GM23338 (cell line): Measurements from ENCODE around the gene GATAD2B. TPM values are rescaled to one million over a fixed set of nuclear protein-coding genes. Genes with fewer than 3 reads are reported as not detected.

ENCODE experiments used
- ATAC-seq: fragments of 200-7000 bp; cut with Tn5 transposase; 3 replicates; pipeline ENCODE4 v1.9.1; 2020
- DNase-seq: peaks from one replicate; pipeline ENCODE4 v3.0.0-alpha.2; 2015; ENCODE audit warnings: low spot score
- H2AFZ ChIP-seq: fragments of 200-600 bp; sonication (generic); 2 replicates; pipeline ENCODE4 v1.8.0; 2016; ENCODE audit warnings: antibody characterized with exemption, mild to moderate bottlenecking, moderate library complexity
- H3F3A ChIP-seq: fragments of 200-600 bp; sonication (generic); replicated peaks from 2 replicates; pipeline ENCODE4 v1.8.0; 2017; ENCODE audit warnings: antibody characterized with exemption, mixed run types, low read depth
- H3K27ac ChIP-seq: fragments of 200-600 bp; sonication (generic); 2 replicates; pipeline ENCODE4 v1.6.1; 2016; ENCODE audit warnings: low read depth
- H3K27me3 ChIP-seq: fragments of 200-600 bp; sonication (generic); 2 replicates; pipeline ENCODE4 v1.8.0; 2016; ENCODE audit warnings: mild to moderate bottlenecking, mixed run types, moderate library complexity; ENCODE audit not compliant: insufficient read depth
- H3K36me3 ChIP-seq: fragments of 200-600 bp; sonication (generic); 2 replicates; pipeline ENCODE4 v1.8.0; 2016; ENCODE audit warnings: mild to moderate bottlenecking; ENCODE audit not compliant: insufficient read depth
- H3K4me1 ChIP-seq: fragments of 200-600 bp; sonication (generic); 2 replicates; pipeline ENCODE4 v1.8.0; 2016; ENCODE audit warnings: mild to moderate bottlenecking, moderate library complexity; ENCODE audit not compliant: insufficient read depth
- H3K4me2 ChIP-seq: fragments of 200-600 bp; sonication (generic); 2 replicates; pipeline ENCODE4 v1.7.1; 2017; ENCODE audit warnings: mixed run types
- H3K4me3 ChIP-seq: fragments of 200-600 bp; sonication (generic); 2 replicates; pipeline ENCODE4 v1.6.1; 2016; ENCODE audit warnings: mixed run types
- H3K79me2 ChIP-seq: fragments of 200-600 bp; sonication (generic); replicated peaks from 2 replicates; pipeline ENCODE4 v1.8.0; 2017; ENCODE audit warnings: mild to moderate bottlenecking; ENCODE audit not compliant: insufficient read depth
- H3K9me2 ChIP-seq: fragments of 200-600 bp; sonication (generic); 2 replicates; pipeline ENCODE4 v1.8.0; 2017; ENCODE audit not compliant: insufficient read depth
- H4K20me1 ChIP-seq: fragments of 200-600 bp; sonication (generic); replicated peaks from 2 replicates; pipeline ENCODE4 v1.8.0; 2017; ENCODE audit warnings: mild to moderate bottlenecking; ENCODE audit not compliant: insufficient read depth
- H3K27ac Mint-ChIP-seq: 2 replicates; pipeline ENCODE4 v1.8.0; 2020; ENCODE audit warnings: inconsistent platforms, mild to moderate bottlenecking, moderate library complexity, mixed read lengths
- H3K27me3 Mint-ChIP-seq: 3 replicates; pipeline ENCODE4 v1.8.0; 2022; ENCODE audit warnings: low read depth, mild to moderate bottlenecking, moderate library complexity, mixed read lengths, inconsistent platforms; ENCODE audit not compliant: insufficient read depth, poor library complexity
- H3K36me3 Mint-ChIP-seq: 3 replicates; pipeline ENCODE4 v1.8.0; 2021; ENCODE audit warnings: low read depth, mild to moderate bottlenecking, inconsistent platforms, moderate library complexity, mixed read lengths
- H3K4me1 Mint-ChIP-seq: 3 replicates; pipeline ENCODE4 v1.8.0; 2020; ENCODE audit warnings: mild to moderate bottlenecking, inconsistent platforms, mixed read lengths
- H3K4me3 Mint-ChIP-seq: 3 replicates; pipeline ENCODE4 v1.8.0; 2021; ENCODE audit warnings: moderate library complexity, mild to moderate bottlenecking, inconsistent platforms, mixed read lengths
- H3K9me3 Mint-ChIP-seq: 3 replicates; pipeline ENCODE4 v1.8.0; 2020; ENCODE audit warnings: moderate library complexity, mild to moderate bottlenecking, inconsistent platforms, mixed read lengths
- CREB1 ChIP-seq: fragments of 250-450 bp; sonication (Bioruptor Pico); IDR thresholded peaks from 2 replicates; pipeline ENCODE4 v1.5.0; 2020; ENCODE audit warnings: low read depth, mild to moderate bottlenecking, moderate library complexity
- EZH2 ChIP-seq: fragments of 200-600 bp; sonication (generic); IDR thresholded peaks from one replicate; pipeline ENCODE4 v1.8.0; 2017; ENCODE audit warnings: antibody characterized with exemption, mild to moderate bottlenecking, low read depth; ENCODE audit not compliant: unreplicated experiment
- EZH2phosphoT487 ChIP-seq: fragments of 200-600 bp; sonication (generic); IDR thresholded peaks from one replicate; pipeline ENCODE4 v1.8.1; 2018; ENCODE audit warnings: antibody characterized with exemption; ENCODE audit not compliant: unreplicated experiment
- JUNB ChIP-seq: IDR thresholded peaks from one replicate; pipeline ENCODE4 v1.6.1; 2016; ENCODE audit warnings: antibody characterized with exemption; ENCODE audit not compliant: unreplicated experiment
- NANOG ChIP-seq: IDR thresholded peaks from 2 replicates; pipeline ENCODE4 v1.6.1; 2016; ENCODE audit warnings: antibody characterized with exemption, borderline replicate concordance
- POLR2AphosphoS5 ChIP-seq: IDR thresholded peaks from 2 replicates; pipeline ENCODE4 v1.6.1; 2016; ENCODE audit warnings: antibody characterized with exemption, low read depth
- REST ChIP-seq: IDR thresholded peaks from one replicate; pipeline ENCODE4 v1.6.1; 2018; ENCODE audit warnings: antibody characterized with exemption; ENCODE audit not compliant: unreplicated experiment
- STAT1 ChIP-seq: IDR thresholded peaks from one replicate; pipeline ENCODE4 v1.6.1; 2016; ENCODE audit warnings: antibody characterized with exemption; ENCODE audit not compliant: unreplicated experiment
- ZNF114 ChIP-seq: fragments of 250-450 bp; sonication (Bioruptor Pico); IDR thresholded peaks from 2 replicates; pipeline ENCODE4 v1.5.0; 2020; ENCODE audit warnings: mild to moderate bottlenecking, moderate library complexity
- ZNF331 ChIP-seq: fragments of 250-450 bp; sonication (Bioruptor Pico); IDR thresholded peaks from 2 replicates; pipeline ENCODE4 v1.5.0; 2020; ENCODE audit warnings: low read depth, mild to moderate bottlenecking, moderate library complexity
- polyA plus RNA-seq: library from polyadenylated mRNA; unstranded; fragments of >200 nt; fragmentation: Nextera tagmentation; extraction: Ambion mirVana; gene quantifications from 2 replicates; pipeline ENCODE4 v1.2.1, GENCODE V29; 2016
- total RNA-seq: library from RNA; depleted of rRNA; stranded (reverse); fragments of >200 nt; shearing (Covaris generic); gene quantifications from 2 replicates; pipeline ENCODE4 v1.2.3, GENCODE V29; 2014
- TF ChIP-seq, protein P1 (sequence below): fragments of 250-450 bp; sonication (Bioruptor Pico); IDR thresholded peaks from 2 replicates; pipeline ENCODE4 v1.5.0; 2020; ENCODE audit warnings: mild to moderate bottlenecking, moderate library complexity
- TF ChIP-seq, protein P2 (sequence below): IDR thresholded peaks from 2 replicates; pipeline ENCODE4 v1.6.1; 2016; ENCODE audit warnings: antibody characterized with exemption

The GATAD2B gene
- total and polyA plus RNA-seq, 2 experiments from 2014 or later: 5.2 to 17.8 TPM

GRCh38 chr1:153880962-153881361 is 41.8 kb downstream of the GATAD2B start:
- Histone ChIP-seq H3K4me3 (no peak overlapping the region), H3K79me2 (peaks cover 100% of the 10 kb centered on the region), H3F3A (no peaks in the 10 kb centered on the region), H3K27me3 (no peaks in the 10 kb centered on the region), H3K36me3 (no peaks in the 10 kb centered on the region; the same call in 1 of the 2 replicates), H3K4me2 (peak overlapping the region; percentile 18; the same call in 1 of the 2 replicates), H3K9me2 (no peaks in the 10 kb centered on the region), H3K27ac (no peak overlapping the region), H4K20me1 (peaks cover 71% of the 10 kb centered on the region), H2AFZ (no peak overlapping the region), H3K4me1 (peaks cover 27% of the 10 kb centered on the region)
- Mint-ChIP-seq H3K36me3 (no peaks in the 10 kb centered on the region; the same call in 2 of the 3 replicates), H3K27me3 (peaks cover 2% of the 10 kb centered on the region), H3K4me1 (no peaks in the 10 kb centered on the region; the same call in 2 of the 3 replicates), H3K9me3 (no peaks in the 10 kb centered on the region), H3K4me3 (no peak overlapping the region), H3K27ac (no peak overlapping the region)
- DNase-seq: no peak
- no peak for TF ChIP-seq ZNF114 (CRISPR knock-in tag)
- no peak for TF ChIP-seq ZNF331 (CRISPR knock-in tag)
- ATAC-seq: no peak

GRCh38 chr1:153880024-153880423 is 42.7 kb downstream of the GATAD2B start:
- Histone ChIP-seq H3K27ac (no peak overlapping the region), H3K36me3 (no peaks in the 10 kb centered on the region), H3F3A (no peaks in the 10 kb centered on the region), H3K27me3 (no peaks in the 10 kb centered on the region), H4K20me1 (peaks cover 69% of the 10 kb centered on the region), H3K79me2 (peaks cover 100% of the 10 kb centered on the region), H3K9me2 (no peaks in the 10 kb centered on the region), H3K4me2 (no peak overlapping the region), H3K4me1 (peaks cover 27% of the 10 kb centered on the region), H2AFZ (no peak overlapping the region), H3K4me3 (no peak overlapping the region)
- peaks cover 2% of the 10 kb centered on the region for H3K27me3 Mint-ChIP-seq
- no peaks in the 10 kb centered on the region for H3K9me3 Mint-ChIP-seq
- DNase-seq: no peak
- H3K4me3 Mint-ChIP-seq: no peak overlapping the region
- peaks cover 5% of the 10 kb centered on the region; the same call in 1 of the 3 replicates for H3K36me3 Mint-ChIP-seq
- no peaks in the 10 kb centered on the region; the same call in 2 of the 3 replicates for H3K4me1 Mint-ChIP-seq
- ATAC-seq: no peak
- H3K27ac Mint-ChIP-seq: peak overlapping the region; percentile 78; the same call in 1 of the 2 replicates
- TF ChIP-seq EZH2: no peak
- no peak for TF ChIP-seq POLR2AphosphoS5
- no peak for TF ChIP-seq ZNF331 (CRISPR knock-in tag)
- TF ChIP-seq STAT1: no peak
- TF ChIP-seq EZH2phosphoT487: no peak
- TF ChIP-seq REST: no peak
- TF ChIP-seq, protein P1, sequence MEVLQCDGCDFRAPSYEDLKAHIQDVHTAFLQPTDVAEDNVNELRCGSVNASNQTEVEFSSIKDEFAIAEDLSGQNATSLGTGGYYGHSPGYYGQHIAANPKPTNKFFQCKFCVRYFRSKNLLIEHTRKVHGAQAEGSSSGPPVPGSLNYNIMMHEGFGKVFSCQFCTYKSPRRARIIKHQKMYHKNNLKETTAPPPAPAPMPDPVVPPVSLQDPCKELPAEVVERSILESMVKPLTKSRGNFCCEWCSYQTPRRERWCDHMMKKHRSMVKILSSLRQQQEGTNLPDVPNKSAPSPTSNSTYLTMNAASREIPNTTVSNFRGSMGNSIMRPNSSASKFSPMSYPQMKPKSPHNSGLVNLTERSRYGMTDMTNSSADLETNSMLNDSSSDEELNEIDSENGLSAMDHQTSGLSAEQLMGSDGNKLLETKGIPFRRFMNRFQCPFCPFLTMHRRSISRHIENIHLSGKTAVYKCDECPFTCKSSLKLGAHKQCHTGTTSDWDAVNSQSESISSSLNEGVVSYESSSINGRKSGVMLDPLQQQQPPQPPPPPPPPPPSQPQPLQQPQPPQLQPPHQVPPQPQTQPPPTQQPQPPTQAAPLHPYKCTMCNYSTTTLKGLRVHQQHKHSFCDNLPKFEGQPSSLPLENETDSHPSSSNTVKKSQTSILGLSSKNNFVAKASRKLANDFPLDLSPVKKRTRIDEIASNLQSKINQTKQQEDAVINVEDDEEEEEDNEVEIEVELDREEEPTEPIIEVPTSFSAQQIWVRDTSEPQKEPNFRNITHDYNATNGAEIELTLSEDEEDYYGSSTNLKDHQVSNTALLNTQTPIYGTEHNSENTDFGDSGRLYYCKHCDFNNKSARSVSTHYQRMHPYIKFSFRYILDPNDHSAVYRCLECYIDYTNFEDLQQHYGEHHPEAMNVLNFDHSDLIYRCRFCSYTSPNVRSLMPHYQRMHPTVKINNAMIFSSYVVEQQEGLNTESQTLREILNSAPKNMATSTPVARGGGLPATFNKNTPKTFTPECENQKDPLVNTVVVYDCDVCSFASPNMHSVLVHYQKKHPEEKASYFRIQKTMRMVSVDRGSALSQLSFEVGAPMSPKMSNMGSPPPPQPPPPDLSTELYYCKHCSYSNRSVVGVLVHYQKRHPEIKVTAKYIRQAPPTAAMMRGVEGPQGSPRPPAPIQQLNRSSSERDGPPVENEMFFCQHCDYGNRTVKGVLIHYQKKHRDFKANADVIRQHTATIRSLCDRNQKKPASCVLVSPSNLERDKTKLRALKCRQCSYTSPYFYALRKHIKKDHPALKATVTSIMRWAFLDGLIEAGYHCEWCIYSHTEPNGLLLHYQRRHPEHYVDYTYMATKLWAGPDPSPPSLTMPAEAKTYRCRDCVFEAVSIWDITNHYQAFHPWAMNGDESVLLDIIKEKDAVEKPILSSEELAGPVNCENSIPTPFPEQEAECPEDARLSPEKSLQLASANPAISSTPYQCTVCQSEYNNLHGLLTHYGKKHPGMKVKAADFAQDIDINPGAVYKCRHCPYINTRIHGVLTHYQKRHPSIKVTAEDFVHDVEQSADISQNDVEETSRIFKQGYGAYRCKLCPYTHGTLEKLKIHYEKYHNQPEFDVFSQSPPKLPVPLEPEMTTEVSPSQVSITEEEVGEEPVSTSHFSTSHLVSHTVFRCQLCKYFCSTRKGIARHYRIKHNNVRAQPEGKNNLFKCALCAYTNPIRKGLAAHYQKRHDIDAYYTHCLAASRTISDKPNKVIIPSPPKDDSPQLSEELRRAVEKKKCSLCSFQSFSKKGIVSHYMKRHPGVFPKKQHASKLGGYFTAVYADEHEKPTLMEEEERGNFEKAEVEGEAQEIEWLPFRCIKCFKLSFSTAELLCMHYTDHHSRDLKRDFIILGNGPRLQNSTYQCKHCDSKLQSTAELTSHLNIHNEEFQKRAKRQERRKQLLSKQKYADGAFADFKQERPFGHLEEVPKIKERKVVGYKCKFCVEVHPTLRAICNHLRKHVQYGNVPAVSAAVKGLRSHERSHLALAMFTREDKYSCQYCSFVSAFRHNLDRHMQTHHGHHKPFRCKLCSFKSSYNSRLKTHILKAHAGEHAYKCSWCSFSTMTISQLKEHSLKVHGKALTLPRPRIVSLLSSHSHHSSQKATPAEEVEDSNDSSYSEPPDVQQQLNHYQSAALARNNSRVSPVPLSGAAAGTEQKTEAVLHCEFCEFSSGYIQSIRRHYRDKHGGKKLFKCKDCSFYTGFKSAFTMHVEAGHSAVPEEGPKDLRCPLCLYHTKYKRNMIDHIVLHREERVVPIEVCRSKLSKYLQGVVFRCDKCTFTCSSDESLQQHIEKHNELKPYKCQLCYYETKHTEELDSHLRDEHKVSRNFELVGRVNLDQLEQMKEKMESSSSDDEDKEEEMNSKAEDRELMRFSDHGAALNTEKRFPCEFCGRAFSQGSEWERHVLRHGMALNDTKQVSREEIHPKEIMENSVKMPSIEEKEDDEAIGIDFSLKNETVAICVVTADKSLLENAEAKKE (CRISPR knock-in tag): no peak
- no peak for TF ChIP-seq ZNF114 (CRISPR knock-in tag)
- TF ChIP-seq, protein P2, sequence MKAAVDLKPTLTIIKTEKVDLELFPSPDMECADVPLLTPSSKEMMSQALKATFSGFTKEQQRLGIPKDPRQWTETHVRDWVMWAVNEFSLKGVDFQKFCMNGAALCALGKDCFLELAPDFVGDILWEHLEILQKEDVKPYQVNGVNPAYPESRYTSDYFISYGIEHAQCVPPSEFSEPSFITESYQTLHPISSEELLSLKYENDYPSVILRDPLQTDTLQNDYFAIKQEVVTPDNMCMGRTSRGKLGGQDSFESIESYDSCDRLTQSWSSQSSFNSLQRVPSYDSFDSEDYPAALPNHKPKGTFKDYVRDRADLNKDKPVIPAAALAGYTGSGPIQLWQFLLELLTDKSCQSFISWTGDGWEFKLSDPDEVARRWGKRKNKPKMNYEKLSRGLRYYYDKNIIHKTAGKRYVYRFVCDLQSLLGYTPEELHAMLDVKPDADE: no peak
- TF ChIP-seq JUNB: no peak
- no peak for TF ChIP-seq NANOG
- TF ChIP-seq CREB1 (CRISPR knock-in tag): no peak
